GM18507 (cell line): ENCODE results near the gene BCLAF3.
A peak's percentile ranks its signal among the peaks of the same experiment; 100 is the strongest.

Experiments
- DNase-seq: peaks from one replicate; pipeline ENCODE4 v3.0.0; 2011; ENCODE audit warnings: low read depth; ENCODE audit not compliant: insufficient read length; ENCODE audit errors: extremely low spot score
- FAIRE-seq: peaks from 2 replicates; lab custom pipeline; 2011; peaks lifted over from hg19 to GRCh38; lab: Jason Lieb, UNC

BCLAF3 gene

GRCh38 chrX:19990556-19991349 is at the start of gene BCLAF3:
Gene BCLAF3 (minus strand): TSS chrX:19991061. CDS start chrX:19970264, 20,797 bp downstream.
- peak; percentile 83 for DNase-seq
- FAIRE-seq: peak; percentile 86

GRCh38 chrX:20038966-20039365 is 48.1 kb upstream of the BCLAF3 start:
- FAIRE-seq: no peak
- DNase-seq: no peak

- DNase-seq (no peak), FAIRE-seq (no peak)
Observed at GRCh38 chrX:20037186-20037585, 46.3 kb upstream of the BCLAF3 start.

- FAIRE-seq: no peak
Observed at GRCh38 chrX:20032201-20032600, 41.3 kb upstream of the BCLAF3 start.

GRCh38 chrX:20029728-20030127 is 38.9 kb upstream of the BCLAF3 start:
- DNase-seq (no peak), FAIRE-seq (peak; percentile 84)

More at GRCh38 chrX:20032201-20032600, 41.3 kb upstream of the BCLAF3 start:
- DNase-seq: no peak

GRCh38 chrX:20028588-20028987 is 37.7 kb upstream of the BCLAF3 start:
- no peak for DNase-seq
- no peak for FAIRE-seq

GRCh38 chrX:20026278-20026677 is 35.4 kb upstream of the BCLAF3 start:
- FAIRE-seq (no peak), DNase-seq (no peak)

GRCh38 chrX:20019672-20020365 is 29.0 kb upstream of the BCLAF3 start:
- FAIRE-seq (no peak), DNase-seq (no peak)

- FAIRE-seq: no peak
Observed at GRCh38 chrX:20016616-20016945, 25.7 kb upstream of the BCLAF3 start.

GRCh38 chrX:20015945-20016615 is 25.2 kb upstream of the BCLAF3 start:
- peak; percentile 5 for FAIRE-seq
- DNase-seq: no peak

More at GRCh38 chrX:20016616-20016945, 25.7 kb upstream of the BCLAF3 start:
- no peak for DNase-seq

- no peak for DNase-seq
- peak; percentile 67 for FAIRE-seq
Observed at GRCh38 chrX:20015422-20015821, 24.6 kb upstream of the BCLAF3 start.

GRCh38 chrX:20011608-20012007 is 20.7 kb upstream of the BCLAF3 start:
- DNase-seq: no peak

GRCh38 chrX:20007962-20008622 is 17.2 kb upstream of the BCLAF3 start:
- DNase-seq (no peak), FAIRE-seq (no peak)

More at GRCh38 chrX:20011608-20012007, 20.7 kb upstream of the BCLAF3 start:
- no peak for FAIRE-seq

GRCh38 chrX:20005883-20006282 is 15.0 kb upstream of the BCLAF3 start:
- DNase-seq: no peak
- no peak for FAIRE-seq

GRCh38 chrX:20001588-20001987 is 10.7 kb upstream of the BCLAF3 start:
- no peak for FAIRE-seq
- no peak for DNase-seq

GRCh38 chrX:19991350-19991718 is 473 bp upstream of the BCLAF3 start:
- DNase-seq: no peak
- no peak for FAIRE-seq

- FAIRE-seq: no peak
- no peak for DNase-seq
Observed at GRCh38 chrX:19990151-19990555, 708 bp downstream of the BCLAF3 start.

GRCh38 chrX:19987856-19988255 is 3.0 kb downstream of the BCLAF3 start:
- DNase-seq (no peak), FAIRE-seq (no peak)

- no peak for DNase-seq
- FAIRE-seq: no peak
Observed at GRCh38 chrX:19986531-19986930, 4.3 kb downstream of the BCLAF3 start.

- no peak for DNase-seq
- no peak for FAIRE-seq
Observed at GRCh38 chrX:19981947-19982346, 8.9 kb downstream of the BCLAF3 start.
